Heart right ventricle (tissue), 16 donors: ENCODE data around the gene SRGAP3. TPM values are rescaled to one million over a fixed set of nuclear protein-coding genes. Genes with fewer than 3 reads are reported as not detected.

Experiments used
- ATAC-seq, 8 donors: fragments of 200-7000 bp; cut with Tn5 transposase; one replicate each; pipeline ENCODE4 v1.9.1; 2020; ENCODE audit warnings: mild to moderate bottlenecking in 8 of 8, moderate library complexity in 8 of 8, moderate number of reproducible peaks in 1 of 8
- DNase-seq, 2 donors: peaks; one replicate each; pipeline ENCODE4 v3.0.0-alpha.2; 2020
- H3K27ac ChIP-seq, 10 donors: fragments of 200-600 bp; sonication (generic) in 2 of 10; one replicate each; pipeline versions ENCODE4 v1.5.0 to v1.8.0; 2020 to 2022; ENCODE audit warnings: mild to moderate bottlenecking in 3 of 10
- H3K27me3 ChIP-seq, 7 donors: fragments of 200-600 bp; one replicate each; pipeline ENCODE4 v1.8.0; 2021 to 2022; ENCODE audit warnings: mild to moderate bottlenecking in 2 of 7
- H3K36me3 ChIP-seq, 9 donors: fragments of 200-600 bp; sonication (generic) in 1 of 9; one replicate each; pipeline versions ENCODE4 v1.5.0 to v1.8.0; 2020 to 2022; ENCODE audit warnings: mild to moderate bottlenecking in 2 of 9
- H3K4me1 ChIP-seq, 9 donors: fragments of 200-600 bp; sonication (generic) in 1 of 9; one replicate each; pipeline versions ENCODE4 v1.5.0 to v1.8.0; 2020 to 2022; ENCODE audit warnings: mild to moderate bottlenecking in 4 of 9
- H3K4me3 ChIP-seq, 10 donors: fragments of 200-600 bp; sonication (generic) in 2 of 10; one replicate each; pipeline versions ENCODE4 v1.5.0 to v1.8.0; 2020 to 2022; ENCODE audit warnings: mild to moderate bottlenecking in 7 of 10, moderate library complexity in 2 of 10
- H3K9me3 ChIP-seq, 11 donors: fragments of 200-600 bp in 10 of 11; sonication (generic) in 2 of 11; one replicate each; pipeline versions ENCODE4 v1.5.0 to v1.8.0; 2013 to 2022; ENCODE audit warnings: mild to moderate bottlenecking in 2 of 11, control low read depth in 1 of 11, moderate library complexity in 1 of 11
- CTCF ChIP-seq, 9 donors: fragments of 200-600 bp; sonication (generic) in 2 of 9; IDR thresholded peaks; one replicate each; pipeline versions ENCODE4 v1.5.0 to v1.8.0; 2021 to 2022; ENCODE audit warnings: antibody characterized with exemption in 9 of 9, mild to moderate bottlenecking in 5 of 9, moderate library complexity in 1 of 9
- WGBS, 2 donors: extraction: QIAGEN DNeasy Blood & Tissue Kit; methylation state at CpG; one replicate each; pipeline ENCODE4 v1.1.7; 2013; ENCODE audit warnings: inconsistent platforms in 1 of 2; 5-methylcytosine and 5-hydroxymethylcytosine counted together
- intact Hi-C, 10 donors: fragments of 100-400 bp; cut with DNase I; formaldehyde crosslinking; loops; one replicate each; pipeline versions ENCODE4 v1.11.1 to v1.14.2; 2022
- polyA plus RNA-seq, 2 donors: library from polyadenylated mRNA; stranded (reverse); fragments of 200-250 nt; gene quantifications; one replicate each; pipeline ENCODE4 v1.2.3, GENCODE V29; 2013
- total RNA-seq, 10 donors: library from RNA; stranded (reverse); fragmentation: NEBNext Ultra II Directional in 3 of 10; extraction: Animal tissue kit (Norgen Biotek cat#: 25700) in 3 of 10; gene quantifications; one replicate each; pipeline versions ENCODE4 v1.2.1 to v1.2.4, GENCODE V29; 2021 to 2023
- donor health status: Arrhythmogenic right ventricular cardiomyopathy.
- donor health status: ischemic (EF 13 %, LVEDD 7.1; RV severe dilation, severe dysfunction).
- donor health status: healthy with polysubstance abuse.
- donor health status: DM: no; HTN: yes; CAD: no.
- donor health status: DM: no; HTN: no; CAD: no.
- donor health status: ischemic (EF 25% LVEDD 6.9; RV normal size, moderate dysfunction).
- donor health status: ischemic (EF 25% LVEDD 5.7; RV mildly dilated, moderate dysfunction).
- donor health status: healthy.
- donor health status: DM: yes; HTN: yes; CAD: no.
- donor health status: Ischemic cardiomyopathy.
- donor health status: ischemic (EF 35%, LVEDD 5.7; RV mildly dilated, moderate dysfunction).
- donor health status: nonischemic (EF 11% LVEDD 7.7; RV severe dilation, severe dysfunction).
- donor health status: DM: yes; HTN: yes; CAD: no.
- donor health status: PGD.
- donor health status: ischemic (EF 29% LVEDD 5.4; RV normal size, mild dysfunction).
- donor health status: nonischemic (EF 23%, LVEDD 6.1; RV moderate dilation, normal function).

Gene SRGAP3
- total and polyA plus RNA-seq, 12 donors, result 0.67 to 16.1 (median 10.6) TPM

- intact Hi-C loops, result no loop called here
These were observed 296.1 kb downstream of the SRGAP3 start for GRCh38 chr3:8953313-8953712.

GRCh38 chr3:8952130-8952529, 297.3 kb downstream of the SRGAP3 start:
- DNase-seq (no peak), ATAC-seq (no peak)
- TF ChIP-seq CTCF (IDR thresholded peaks at IDR 0.05), result no peak

More at GRCh38 chr3:8953313-8953712, 296.1 kb downstream of the SRGAP3 start:
- ATAC-seq, result no peak
- H3K9me3 ChIP-seq, result no peaks in the 10 kb centered on the region
- H3K4me3 ChIP-seq, result no peak overlapping the region
- H3K27me3 ChIP-seq, result no peaks in the 10 kb centered on the region
- no peak for DNase-seq
- H3K36me3 ChIP-seq, result peaks cover 0 to 24% (median 0%) of the 10 kb centered on the region in 9 donors
- H3K4me1 ChIP-seq, result peaks cover 0 to 12% (median 0%) of the 10 kb centered on the region in 9 donors
- no peak for TF ChIP-seq CTCF (IDR thresholded peaks at IDR 0.05)
- H3K27ac ChIP-seq, result no peak overlapping the region

GRCh38 chr3:8945890-8946600, 303.4 kb downstream of the SRGAP3 start:
- DNase-seq (no peak), ATAC-seq (no peak)
- Histone ChIP-seq H3K9me3 (peaks cover 0 to 16% (median 0%) of the 10 kb centered on the region in 11 donors), H3K27ac (no peak overlapping the region), H3K36me3 (peaks cover 0 to 49% (median 0%) of the 10 kb centered on the region in 9 donors), H3K4me3 (no peak overlapping the region), H3K27me3 (no peaks in the 10 kb centered on the region), H3K4me1 (no peaks in the 10 kb centered on the region)
- 59 to 66% methylated on average over 3 of the region's 3 CpGs for WGBS, 2 donors
- TF ChIP-seq CTCF (IDR thresholded peaks at IDR 0.05), result no peak
- intact Hi-C loops, result no loop called here

More at GRCh38 chr3:8952130-8952529, 297.3 kb downstream of the SRGAP3 start:
- H3K27me3 ChIP-seq, result no peaks in the 10 kb centered on the region
- H3K36me3 ChIP-seq, result peaks cover 0 to 22% (median 0%) of the 10 kb centered on the region in 9 donors
- H3K27ac ChIP-seq, result no peak overlapping the region
- peaks cover 0 to 12% (median 0%) of the 10 kb centered on the region in 9 donors for H3K4me1 ChIP-seq
- no peaks in the 10 kb centered on the region for H3K9me3 ChIP-seq
- intact Hi-C loops, result no loop called here
- H3K4me3 ChIP-seq, result no peak overlapping the region

- no peak for DNase-seq
- Histone ChIP-seq H3K27me3 (no peaks in the 10 kb centered on the region), H3K9me3 (peaks cover 0 to 16% (median 0%) of the 10 kb centered on the region in 11 donors), H3K4me3 (no peak overlapping the region), H3K4me1 (peaks cover 0 to under 1% (median 0%) of the 10 kb centered on the region in 9 donors), H3K36me3 (peaks cover 0 to 60% (median 3%) of the 10 kb centered on the region in 9 donors), H3K27ac (no peak overlapping the region)
- 86 to 87% methylated on average over 4 of the region's 4 CpGs for WGBS, 2 donors
- intact Hi-C loops, result no loop called here
- ATAC-seq, result no peak
- TF ChIP-seq CTCF (IDR thresholded peaks at IDR 0.05), result no peak
These were observed 306.5 kb downstream of the SRGAP3 start for GRCh38 chr3:8942746-8943488.
